Caco-2 (cell line): Measurements from ENCODE around the gene NDUFA12. TPM values are rescaled to one million over a fixed set of nuclear protein-coding genes. Genes with fewer than 3 reads are reported as not detected.

Source experiments
- BruUV-seq: library from RNA; stranded (reverse); fragments of 400-500 nt; replicated peaks from 2 replicates; lab custom pipeline; 2021; lab: Mats Ljungman, UMichigan
- CTCF ChIA-PET: fragments of 300-600 bp; sonication (Branson Sonifier 250); formaldehyde crosslinking; loops from one replicate; lab custom pipeline; 2022; ENCODE audit warnings: antibody characterized with exemption; lab: Charles Lee
- POLR2A ChIA-PET: fragments of 300-600 bp; sonication (Branson Sonifier 250); formaldehyde crosslinking; loops from one replicate; lab custom pipeline; 2022; ENCODE audit warnings: antibody characterized with exemption; lab: Charles Lee
- DNase-seq, 2 experiments: peaks; one replicate each; pipeline versions ENCODE4 v3.0.0 to v3.0.0-alpha.2; 2020 to 2022
- H3K27me3 ChIP-seq: replicated peaks from 2 replicates; pipeline ENCODE4 v1.6.0; 2011; ENCODE audit warnings: low read length; ENCODE audit not compliant: control insufficient read depth, insufficient read depth
- H3K36me3 ChIP-seq: 2 replicates; pipeline ENCODE4 v1.5.1; 2011; ENCODE audit warnings: low read length; ENCODE audit not compliant: control insufficient read depth, insufficient read depth
- H3K4me1 ChIP-seq: fragments of 250-450 bp; sonication (Bioruptor Pico); 2 replicates; pipeline ENCODE4 v1.5.1; 2020; ENCODE audit warnings: mild to moderate bottlenecking
- H3K4me3 ChIP-seq: 2 replicates; pipeline ENCODE4 v1.5.1; 2011; ENCODE audit warnings: low read depth, mild to moderate bottlenecking, control low read depth, low read length
- H3K9me3 ChIP-seq: fragments of 250-450 bp; sonication (Bioruptor Pico); 2 replicates; pipeline ENCODE4 v1.5.1; 2020; ENCODE audit warnings: mild to moderate bottlenecking, moderate library complexity
- H3K27ac Mint-ChIP-seq: one replicate; pipeline ENCODE4 v1.8.0; 2022; ENCODE audit warnings: mixed read lengths; ENCODE audit not compliant: unreplicated experiment
- H3K27me3 Mint-ChIP-seq: one replicate; pipeline ENCODE4 v1.8.0; 2022; ENCODE audit warnings: mixed read lengths; ENCODE audit not compliant: insufficient read depth, unreplicated experiment
- H3K36me3 Mint-ChIP-seq: one replicate; pipeline ENCODE4 v1.8.0; 2022; ENCODE audit warnings: mild to moderate bottlenecking, mixed read lengths; ENCODE audit not compliant: insufficient read depth, unreplicated experiment
- H3K4me1 Mint-ChIP-seq: one replicate; pipeline ENCODE4 v1.8.0; 2022; ENCODE audit warnings: low read depth, mixed read lengths; ENCODE audit not compliant: unreplicated experiment
- H3K4me3 Mint-ChIP-seq: one replicate; pipeline ENCODE4 v1.8.0; 2022; ENCODE audit warnings: mild to moderate bottlenecking, moderate library complexity, mixed read lengths; ENCODE audit not compliant: unreplicated experiment
- H3K9me3 Mint-ChIP-seq: one replicate; pipeline ENCODE4 v1.8.0; 2022; ENCODE audit warnings: mixed read lengths; ENCODE audit not compliant: unreplicated experiment
- CTCF ChIP-seq, 2 experiments: fragments of 200-600 bp in 1 of 2; IDR thresholded peaks; 1 replicate in 1 of 2; 2 replicates in 1 of 2; pipeline versions ENCODE4 v1.5.1 to v1.8.0; 2011 to 2022; ENCODE audit warnings: antibody characterized with exemption in 1 of 2, control low read depth in 1 of 2, inconsistent platforms in 1 of 2, low read depth in 1 of 2, low read length in 1 of 2, mild to moderate bottlenecking in 1 of 2, moderate library complexity in 1 of 2; ENCODE audit not compliant: insufficient read depth in 1 of 2, severe bottlenecking in 1 of 2, unreplicated experiment in 1 of 2
- intact Hi-C: fragments of 100-400 bp; cut with micrococcal nuclease; formaldehyde crosslinking; loops from one replicate; pipeline ENCODE4 v1.10.0; 2022; ENCODE audit not compliant: unreplicated experiment
- total RNA-seq: library from RNA; stranded (reverse); gene quantifications from 2 replicates; pipeline ENCODE4 v1.2.3, GENCODE V29; 2022

The NDUFA12 gene
- total RNA-seq, 1 experiment from 2014 or later, result 131 TPM

- no TSS peak for BruUV-seq
- Mint-ChIP-seq H3K4me3 (peak overlapping the region; percentile 42), H3K27ac (no peak overlapping the region), H3K27me3 (no peaks in the 10 kb centered on the region), H3K9me3 (no peaks in the 10 kb centered on the region), H3K36me3 (no peaks in the 10 kb centered on the region), H3K4me1 (peaks cover 9% of the 10 kb centered on the region)
- Histone ChIP-seq H3K9me3 (no peaks in the 10 kb centered on the region), H3K4me3 (no peak overlapping the region), H3K36me3 (no peaks in the 10 kb centered on the region), H3K4me1 (no peaks in the 10 kb centered on the region), H3K27me3 (no peaks in the 10 kb centered on the region)
- TF ChIP-seq CTCF (IDR thresholded peaks at IDR 0.05; ENCODE audit: insufficient read depth in 1 of 2, low read depth in 1 of 2, low read length in 1 of 2, severe bottlenecking in 1 of 2, unreplicated experiment in 1 of 2), result no peak
- POLR2A ChIA-PET, result no interaction called here
- no peak for DNase-seq
- intact Hi-C loops, result no loop called here
- CTCF ChIA-PET, result no interaction called here
Observed at GRCh38 chr12:94929780-94930179, 73.7 kb downstream of the NDUFA12 start.

- Mint-ChIP-seq H3K36me3 (no peaks in the 10 kb centered on the region), H3K27ac (no peak overlapping the region), H3K4me3 (no peak overlapping the region), H3K27me3 (no peaks in the 10 kb centered on the region), H3K4me1 (peaks cover 9% of the 10 kb centered on the region), H3K9me3 (no peaks in the 10 kb centered on the region)
- Histone ChIP-seq H3K9me3 (no peaks in the 10 kb centered on the region), H3K27me3 (no peaks in the 10 kb centered on the region), H3K4me3 (no peak overlapping the region), H3K36me3 (no peaks in the 10 kb centered on the region), H3K4me1 (no peaks in the 10 kb centered on the region)
- CTCF ChIA-PET, result no interaction called here
- no peak for TF ChIP-seq CTCF (IDR thresholded peaks at IDR 0.05; ENCODE audit: insufficient read depth in 1 of 2, low read depth in 1 of 2, low read length in 1 of 2, severe bottlenecking in 1 of 2, unreplicated experiment in 1 of 2)
- intact Hi-C loops, result no loop called here
- POLR2A ChIA-PET, result no interaction called here
- no TSS peak for BruUV-seq
- no peak for DNase-seq
Observed at GRCh38 chr12:94925729-94926128, 77.8 kb downstream of the NDUFA12 start.

GRCh38 chr12:94925206-94925605, 78.3 kb downstream of the NDUFA12 start:
- DNase-seq, result no peak
- H3K4me1 Mint-ChIP-seq, result peaks cover 4% of the 10 kb centered on the region
- ChIA-PET POLR2A (no interaction called here), CTCF (no interaction called here)
- H3K27me3 ChIP-seq, result no peaks in the 10 kb centered on the region
- no peaks in the 10 kb centered on the region for H3K9me3 Mint-ChIP-seq
- H3K4me3 ChIP-seq, result no peak overlapping the region
- H3K27ac Mint-ChIP-seq, result no peak overlapping the region
- H3K4me1 ChIP-seq, result no peaks in the 10 kb centered on the region
- intact Hi-C loops, result no loop called here
- no TSS peak for BruUV-seq
- H3K27me3 Mint-ChIP-seq, result no peaks in the 10 kb centered on the region
- no peak for TF ChIP-seq CTCF (IDR thresholded peaks at IDR 0.05; ENCODE audit: insufficient read depth in 1 of 2, low read depth in 1 of 2, low read length in 1 of 2, severe bottlenecking in 1 of 2, unreplicated experiment in 1 of 2)
- no peaks in the 10 kb centered on the region for H3K36me3 Mint-ChIP-seq
- H3K36me3 ChIP-seq, result no peaks in the 10 kb centered on the region
- no peak overlapping the region for H3K4me3 Mint-ChIP-seq
- no peaks in the 10 kb centered on the region for H3K9me3 ChIP-seq
